ENCODE data around the gene TNIP1.

- TF ChIP-seq CTCF (IDR thresholded peaks at IDR 0.05) (no peak), POLR2A (IDR thresholded peaks at IDR 0.05) (no peak)
Observed at GRCh38 chr5:151122828-151123227, 42.0 kb upstream of the TNIP1 start.

Measured in thyroid gland (tissue), 4 donors.